ENCODE measurements around the gene RBMS1. TPM values are rescaled to one million over a fixed set of nuclear protein-coding genes. Genes with fewer than 3 reads are reported as not detected.

The RBMS1 gene
- total and polyA plus RNA-seq, 4 donors: 7.9 to 23.5 (median 15.5) TPM

DNA sequence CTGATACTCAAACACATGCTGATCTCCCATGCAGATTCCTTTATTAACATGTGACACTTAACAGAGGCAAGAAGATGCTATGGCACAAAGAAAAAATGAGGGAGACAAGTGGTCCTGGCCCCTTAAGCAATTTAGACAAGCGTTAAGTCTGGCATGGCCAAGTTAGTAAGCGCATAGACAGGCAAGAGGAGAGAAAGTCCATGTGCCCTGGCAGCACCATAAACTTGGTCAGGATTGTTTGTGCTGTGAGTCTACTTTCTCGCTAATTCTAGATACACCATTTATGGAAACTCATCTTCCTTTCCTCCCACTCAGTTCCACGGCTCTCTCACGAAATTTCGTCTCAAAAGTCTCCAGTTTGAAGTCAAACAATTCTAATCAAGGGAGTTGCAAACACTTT, 138.9 kb downstream of the RBMS1 start:
- no peaks in the 10 kb centered on the region for H3K36me3 ChIP-seq (ENCODE audit: control insufficient read depth in 4 of 4, insufficient read depth in 3 of 4, low read depth in 1 of 4, low read length in 3 of 4)
- WGBS: 80% methylated on average over 6 of the region's 6 CpGs
- H3K27ac ChIP-seq (ENCODE audit: low read depth in 1 of 2, low read length in 2 of 2): no peak overlapping the region
- no peak overlapping the region for H3K4me3 ChIP-seq (ENCODE audit: low read depth in 1 of 3, low read length in 3 of 3)
- DNase-seq (ENCODE audit: low spot score): no peak
- no peaks in the 10 kb centered on the region for H3K9me3 ChIP-seq (ENCODE audit: control insufficient read depth in 4 of 4, low read length in 3 of 4)
- peaks cover 0 to 1% (median 0%) of the 10 kb centered on the region in 4 donors for H3K4me1 ChIP-seq (ENCODE audit: control insufficient read depth in 4 of 4, insufficient read depth in 4 of 4, low read length in 3 of 4)
- TF ChIP-seq, protein P1, sequence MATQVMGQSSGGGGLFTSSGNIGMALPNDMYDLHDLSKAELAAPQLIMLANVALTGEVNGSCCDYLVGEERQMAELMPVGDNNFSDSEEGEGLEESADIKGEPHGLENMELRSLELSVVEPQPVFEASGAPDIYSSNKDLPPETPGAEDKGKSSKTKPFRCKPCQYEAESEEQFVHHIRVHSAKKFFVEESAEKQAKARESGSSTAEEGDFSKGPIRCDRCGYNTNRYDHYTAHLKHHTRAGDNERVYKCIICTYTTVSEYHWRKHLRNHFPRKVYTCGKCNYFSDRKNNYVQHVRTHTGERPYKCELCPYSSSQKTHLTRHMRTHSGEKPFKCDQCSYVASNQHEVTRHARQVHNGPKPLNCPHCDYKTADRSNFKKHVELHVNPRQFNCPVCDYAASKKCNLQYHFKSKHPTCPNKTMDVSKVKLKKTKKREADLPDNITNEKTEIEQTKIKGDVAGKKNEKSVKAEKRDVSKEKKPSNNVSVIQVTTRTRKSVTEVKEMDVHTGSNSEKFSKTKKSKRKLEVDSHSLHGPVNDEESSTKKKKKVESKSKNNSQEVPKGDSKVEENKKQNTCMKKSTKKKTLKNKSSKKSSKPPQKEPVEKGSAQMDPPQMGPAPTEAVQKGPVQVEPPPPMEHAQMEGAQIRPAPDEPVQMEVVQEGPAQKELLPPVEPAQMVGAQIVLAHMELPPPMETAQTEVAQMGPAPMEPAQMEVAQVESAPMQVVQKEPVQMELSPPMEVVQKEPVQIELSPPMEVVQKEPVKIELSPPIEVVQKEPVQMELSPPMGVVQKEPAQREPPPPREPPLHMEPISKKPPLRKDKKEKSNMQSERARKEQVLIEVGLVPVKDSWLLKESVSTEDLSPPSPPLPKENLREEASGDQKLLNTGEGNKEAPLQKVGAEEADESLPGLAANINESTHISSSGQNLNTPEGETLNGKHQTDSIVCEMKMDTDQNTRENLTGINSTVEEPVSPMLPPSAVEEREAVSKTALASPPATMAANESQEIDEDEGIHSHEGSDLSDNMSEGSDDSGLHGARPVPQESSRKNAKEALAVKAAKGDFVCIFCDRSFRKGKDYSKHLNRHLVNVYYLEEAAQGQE (IDR thresholded peaks at IDR 0.05): no peak
- TF ChIP-seq, protein P2, sequence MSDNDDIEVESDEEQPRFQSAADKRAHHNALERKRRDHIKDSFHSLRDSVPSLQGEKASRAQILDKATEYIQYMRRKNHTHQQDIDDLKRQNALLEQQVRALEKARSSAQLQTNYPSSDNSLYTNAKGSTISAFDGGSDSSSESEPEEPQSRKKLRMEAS (IDR thresholded peaks at IDR 0.05): no peak
- TF ChIP-seq RXRA (IDR thresholded peaks at IDR 0.05): no peak
- TF ChIP-seq, protein P3, sequence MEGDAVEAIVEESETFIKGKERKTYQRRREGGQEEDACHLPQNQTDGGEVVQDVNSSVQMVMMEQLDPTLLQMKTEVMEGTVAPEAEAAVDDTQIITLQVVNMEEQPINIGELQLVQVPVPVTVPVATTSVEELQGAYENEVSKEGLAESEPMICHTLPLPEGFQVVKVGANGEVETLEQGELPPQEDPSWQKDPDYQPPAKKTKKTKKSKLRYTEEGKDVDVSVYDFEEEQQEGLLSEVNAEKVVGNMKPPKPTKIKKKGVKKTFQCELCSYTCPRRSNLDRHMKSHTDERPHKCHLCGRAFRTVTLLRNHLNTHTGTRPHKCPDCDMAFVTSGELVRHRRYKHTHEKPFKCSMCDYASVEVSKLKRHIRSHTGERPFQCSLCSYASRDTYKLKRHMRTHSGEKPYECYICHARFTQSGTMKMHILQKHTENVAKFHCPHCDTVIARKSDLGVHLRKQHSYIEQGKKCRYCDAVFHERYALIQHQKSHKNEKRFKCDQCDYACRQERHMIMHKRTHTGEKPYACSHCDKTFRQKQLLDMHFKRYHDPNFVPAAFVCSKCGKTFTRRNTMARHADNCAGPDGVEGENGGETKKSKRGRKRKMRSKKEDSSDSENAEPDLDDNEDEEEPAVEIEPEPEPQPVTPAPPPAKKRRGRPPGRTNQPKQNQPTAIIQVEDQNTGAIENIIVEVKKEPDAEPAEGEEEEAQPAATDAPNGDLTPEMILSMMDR (IDR thresholded peaks at IDR 0.05; ENCODE audit: low read depth, low read length, missing input control): no peak
- TF ChIP-seq RAD21 (IDR thresholded peaks at IDR 0.05): no peak
- no peak for TF ChIP-seq TAF1 (conservative IDR thresholded peaks at IDR 0.05)
- TF ChIP-seq HNF4G (IDR thresholded peaks at IDR 0.05): no peak
- TF ChIP-seq SP1 (IDR thresholded peaks at IDR 0.05): no peak
- TF ChIP-seq HNF4A (conservative IDR thresholded peaks at IDR 0.05): no peak
- TF ChIP-seq, protein P4, sequence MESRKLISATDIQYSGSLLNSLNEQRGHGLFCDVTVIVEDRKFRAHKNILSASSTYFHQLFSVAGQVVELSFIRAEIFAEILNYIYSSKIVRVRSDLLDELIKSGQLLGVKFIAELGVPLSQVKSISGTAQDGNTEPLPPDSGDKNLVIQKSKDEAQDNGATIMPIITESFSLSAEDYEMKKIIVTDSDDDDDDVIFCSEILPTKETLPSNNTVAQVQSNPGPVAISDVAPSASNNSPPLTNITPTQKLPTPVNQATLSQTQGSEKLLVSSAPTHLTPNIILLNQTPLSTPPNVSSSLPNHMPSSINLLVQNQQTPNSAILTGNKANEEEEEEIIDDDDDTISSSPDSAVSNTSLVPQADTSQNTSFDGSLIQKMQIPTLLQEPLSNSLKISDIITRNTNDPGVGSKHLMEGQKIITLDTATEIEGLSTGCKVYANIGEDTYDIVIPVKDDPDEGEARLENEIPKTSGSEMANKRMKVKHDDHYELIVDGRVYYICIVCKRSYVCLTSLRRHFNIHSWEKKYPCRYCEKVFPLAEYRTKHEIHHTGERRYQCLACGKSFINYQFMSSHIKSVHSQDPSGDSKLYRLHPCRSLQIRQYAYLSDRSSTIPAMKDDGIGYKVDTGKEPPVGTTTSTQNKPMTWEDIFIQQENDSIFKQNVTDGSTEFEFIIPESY (IDR thresholded peaks at IDR 0.05): no peak
- TF ChIP-seq YY1 (IDR thresholded peaks at IDR 0.05): no peak
- H3K27me3 ChIP-seq (ENCODE audit: control insufficient read depth in 4 of 4, insufficient read depth in 4 of 4, low read length in 3 of 4): no peaks in the 10 kb centered on the region
- H3K9ac ChIP-seq (ENCODE audit: low read depth in 1 of 2, low read length in 2 of 2): no peak overlapping the region

DNA sequence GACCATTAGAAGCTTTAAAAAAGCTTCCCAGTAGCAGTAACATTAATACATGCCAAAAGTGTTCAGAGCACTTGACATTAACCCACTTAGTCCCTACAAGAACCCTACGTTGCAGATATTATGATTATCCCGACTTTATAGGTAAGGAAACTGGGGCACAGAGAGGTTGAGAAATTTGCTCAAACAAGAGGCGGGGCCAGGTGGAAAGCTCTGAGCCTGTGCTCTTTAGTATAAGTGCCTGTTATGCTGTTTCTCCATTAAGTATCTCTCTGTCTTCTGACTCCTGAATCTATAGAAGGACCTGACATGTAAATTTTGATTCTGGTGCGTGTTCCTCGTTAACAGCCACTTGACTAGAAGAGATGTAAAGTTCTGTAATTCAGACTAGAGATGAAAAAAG, 139.8 kb downstream of the RBMS1 start:
- 93% methylated on average over 5 of the region's 5 CpGs for WGBS
- Histone ChIP-seq H3K9me3 (ENCODE audit: control insufficient read depth in 4 of 4, low read length in 3 of 4) (no peaks in the 10 kb centered on the region), H3K4me3 (ENCODE audit: low read depth in 1 of 3, low read length in 3 of 3) (no peak overlapping the region), H3K36me3 (ENCODE audit: control insufficient read depth in 4 of 4, insufficient read depth in 3 of 4, low read depth in 1 of 4, low read length in 3 of 4) (no peaks in the 10 kb centered on the region), H3K4me1 (ENCODE audit: control insufficient read depth in 4 of 4, insufficient read depth in 4 of 4, low read length in 3 of 4) (peaks cover 0 to 1% (median 0%) of the 10 kb centered on the region in 4 donors), H3K27ac (ENCODE audit: low read depth in 1 of 2, low read length in 2 of 2) (no peak overlapping the region), H3K27me3 (ENCODE audit: control insufficient read depth in 4 of 4, insufficient read depth in 4 of 4, low read length in 3 of 4) (no peaks in the 10 kb centered on the region), H3K9ac (ENCODE audit: low read depth in 1 of 2, low read length in 2 of 2) (no peak overlapping the region)
- no peak for DNase-seq (ENCODE audit: low spot score)
- TF ChIP-seq, protein P5, sequence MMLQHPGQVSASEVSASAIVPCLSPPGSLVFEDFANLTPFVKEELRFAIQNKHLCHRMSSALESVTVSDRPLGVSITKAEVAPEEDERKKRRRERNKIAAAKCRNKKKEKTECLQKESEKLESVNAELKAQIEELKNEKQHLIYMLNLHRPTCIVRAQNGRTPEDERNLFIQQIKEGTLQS (IDR thresholded peaks at IDR 0.05): no peak
- TF ChIP-seq, protein P4 (IDR thresholded peaks at IDR 0.05): no peak
- TF ChIP-seq SP1 (IDR thresholded peaks at IDR 0.05): no peak
- TF ChIP-seq, protein P3 (IDR thresholded peaks at IDR 0.05; ENCODE audit: low read depth, low read length, missing input control): no peak
- no peak for TF ChIP-seq RXRA (IDR thresholded peaks at IDR 0.05)
- no peak for TF ChIP-seq JUND (IDR thresholded peaks at IDR 0.05)
- TF ChIP-seq, protein P1 (IDR thresholded peaks at IDR 0.05): no peak
- no peak for TF ChIP-seq YY1 (IDR thresholded peaks at IDR 0.05)
- no peak for TF ChIP-seq EGR1 (IDR thresholded peaks at IDR 0.05; ENCODE audit: low read depth in 2 of 2)
- TF ChIP-seq NR2F2 (IDR thresholded peaks at IDR 0.05): no peak
- no peak for TF ChIP-seq FOXA2 (IDR thresholded peaks at IDR 0.05)
